K562 (cell line): ENCODE results near the gene EPHB4. TPM values are rescaled to one million over a fixed set of nuclear protein-coding genes. Genes with fewer than 3 reads are reported as not detected.

Experiments
- CBX1 ChIP-seq: sonication (generic); IDR thresholded peaks from 2 replicates; pipeline ENCODE4 v1.6.1; 2016; ENCODE audit warnings: antibody characterized with exemption, low read depth, mild to moderate bottlenecking
- CTBP1 ChIP-seq: fragments of 450-650 bp; IDR thresholded peaks from 2 replicates; pipeline ENCODE4 v1.6.1; 2016; ENCODE audit warnings: borderline replicate concordance
- HNRNPLL ChIP-seq: fragments of 200-400 bp; formaldehyde crosslinking; IDR thresholded peaks from 2 replicates; pipeline ENCODE4 v1.6.1; 2017; ENCODE audit warnings: low read length, low read depth, mild to moderate bottlenecking; ENCODE audit not compliant: poor library complexity, severe bottlenecking
- KLF6 ChIP-seq: fragments of 250-450 bp; sonication (Bioruptor Pico); IDR thresholded peaks from 2 replicates; pipeline ENCODE4 v1.4.0; 2020; ENCODE audit warnings: mild to moderate bottlenecking, moderate library complexity, borderline replicate concordance
- MYC ChIP-seq, 2 experiments: fragments of 250-450 bp in 1 of 2; sonication (Bioruptor Pico) in 1 of 2; IDR thresholded peaks; 2 replicates each; pipeline versions ENCODE4 v1.5.1 to v1.6.1; 2012 to 2021; ENCODE audit warnings: low read depth in 2 of 2, borderline replicate concordance in 1 of 2, improper control_type of control experiment in 1 of 2, low read length in 1 of 2, mild to moderate bottlenecking in 1 of 2, moderate library complexity in 1 of 2
- SREBF1 ChIP-seq: fragments of 150-350 bp; IDR thresholded peaks from 2 replicates; pipeline ENCODE4 v1.6.1; 2014; ENCODE audit warnings: antibody characterized with exemption, low read depth, low read length, borderline replicate concordance
- TAL1 ChIP-seq: fragments of 450-650 bp; IDR thresholded peaks from 2 replicates; pipeline ENCODE4 v1.6.1; 2016; ENCODE audit warnings: mild to moderate bottlenecking
- TBL1XR1 ChIP-seq, 2 experiments: IDR thresholded peaks; 2 replicates each; pipeline ENCODE4 v1.6.1; 2012; ENCODE audit warnings: improper control_type of control experiment in 2 of 2, low read length in 2 of 2, mild to moderate bottlenecking in 1 of 2
- U2AF1 ChIP-seq: fragments of 200-400 bp; formaldehyde crosslinking; optimal IDR thresholded peaks from 2 replicates; pipeline ENCODE3; 2017; ENCODE audit warnings: mild to moderate bottlenecking, low read depth, low read length, moderate library complexity
- ZEB2 ChIP-seq: fragments of 450-650 bp; IDR thresholded peaks from 2 replicates; pipeline ENCODE4 v1.6.1; 2016
- ZHX1 ChIP-seq: fragments of 150-350 bp; conservative IDR thresholded peaks from 2 replicates; pipeline ENCODE4 v1.6.1; 2014; ENCODE audit warnings: low read length
- ZNF24 ChIP-seq: fragments of 450-650 bp; IDR thresholded peaks from 2 replicates; pipeline ENCODE4 v1.6.1; 2016
- ZNF384 ChIP-seq: IDR thresholded peaks from 2 replicates; pipeline ENCODE4 v1.6.1; 2012; ENCODE audit warnings: low read depth, low read length, improper control_type of control experiment
- polyA plus RNA-seq, 8 experiments: library from polyadenylated mRNA; depleted of rRNA in 4 of 8; stranded (reverse) in 5 of 8; unstranded in 3 of 8; fragments of >200 nt; fragmentation: Nextera tagmentation in 2 of 8; fragmentation: Illumina TruSeq in 1 of 8; extraction: Ambion mirVana in 2 of 8; extraction: Trizol in 1 of 8; gene quantifications; 2 replicates each; pipeline versions ENCODE4 v1.2.1 to v1.2.3, GENCODE V29; 2011 to 2014; ENCODE audit warnings: inconsistent platforms in 1 of 8, missing spikeins in 1 of 8
- total RNA-seq, 7 experiments: library from RNA; depleted of rRNA in 6 of 7; stranded (reverse); fragments of >200 nt in 6 of 7; fragmentation: Illumina TruSeq in 2 of 7; extraction: Trizol in 2 of 7; gene quantifications; 2 replicates each; pipeline versions ENCODE4 v1.2.1 to v1.2.3, GENCODE V29; 2011 to 2021; ENCODE audit warnings: low replicate concordance in 1 of 7

The EPHB4 gene
- total and polyA plus RNA-seq, 9 of the 15 experiments (the other 6 are each of a cell fraction or from before 2014, with no cell fraction given): 1.2 to 82.1 (median 37.9) TPM

- peak; percentile 32; the same call in 1 of the 2 replicates for TF ChIP-seq KLF6 (CRISPR knock-in tag)
- peak; percentile 70 for TF ChIP-seq HNRNPLL
- no peak for TF ChIP-seq U2AF1
- no peak for TF ChIP-seq SREBF1
- peak; percentile 84; the same call in 1 of the 2 replicates for TF ChIP-seq CTBP1
- no peak for TF ChIP-seq TAL1
- TF ChIP-seq ZNF384: no peak
- no peak for TF ChIP-seq ZEB2
- peak; percentile 93; the same call in 1 of the 2 replicates for TF ChIP-seq MYC (IDR thresholded peaks at IDR 0.05; ENCODE audit: low read depth, low read length)
- peak; percentile 83; the same call in 1 of the 2 replicates for TF ChIP-seq MYC (CRISPR knock-in tag; IDR thresholded peaks at IDR 0.05; ENCODE audit: borderline replicate concordance, low read depth)
- peak in 1 of 2 experiments; percentile 29; a peak in 2 of 4 replicates for TF ChIP-seq TBL1XR1 (IDR thresholded peaks at IDR 0.05; ENCODE audit: low read length in 2 of 2)
- TF ChIP-seq CBX1: peak; percentile 92
- TF ChIP-seq ZNF24: no peak
- TF ChIP-seq ZHX1: 0 out of 2 replicates have a peak, but pooled peaks have one; percentile 46
Measured at GRCh38 chr7:100874577-100875355, 47.4 kb upstream of the EPHB4 start, which contains the start of gene SRRT (continued).
